Ovary (tissue), 9 donors: ENCODE measurements around the gene PRRC1. TPM values are rescaled to one million over a fixed set of nuclear protein-coding genes. Genes with fewer than 3 reads are reported as not detected.
"Not testable (repeated sequence)": the region's sequence is repeated elsewhere in the genome, so short reads cannot be mapped to it uniquely, and the experiment has no call there.

ENCODE experiments used
- DNase-seq, 5 donors: peaks; one replicate each; pipeline ENCODE4 v3.0.0-alpha.2; 2019 to 2020
- H3K27ac ChIP-seq, 2 donors: fragments of 200-600 bp; one replicate each; pipeline versions ENCODE4 v1.5.1 to v1.8.0; 2019 to 2022
- H3K27me3 ChIP-seq: fragments of 200-600 bp; one replicate; pipeline ENCODE4 v1.8.0; 2022
- H3K36me3 ChIP-seq: fragments of 200-600 bp; sonication (generic); one replicate; pipeline ENCODE4 v1.5.1; 2019
- H3K4me1 ChIP-seq: one replicate; pipeline ENCODE4 v1.8.1; 2013; ENCODE audit warnings: mild to moderate bottlenecking, moderate library complexity; ENCODE audit not compliant: insufficient read depth
- H3K4me3 ChIP-seq: fragments of 200-600 bp; sonication (generic); one replicate; pipeline ENCODE4 v1.5.1; 2017
- H3K9me3 ChIP-seq, 2 donors: fragments of 200-600 bp in 1 of 2; sonication (generic) in 1 of 2; one replicate each; pipeline versions ENCODE4 v1.5.1 to v1.8.1; 2013 to 2019; ENCODE audit warnings: mild to moderate bottlenecking in 1 of 2, moderate library complexity in 1 of 2
- CTCF ChIP-seq, 3 donors: fragments of 450-650 bp in 2 of 3; fragments of 200-600 bp in 1 of 3; IDR thresholded peaks; one replicate each; pipeline versions ENCODE4 v1.5.1 to v1.8.0; 2016 to 2022; ENCODE audit warnings: antibody characterized with exemption in 3 of 3, mild to moderate bottlenecking in 1 of 3
- EP300 ChIP-seq: sonication (generic); formaldehyde crosslinking; IDR thresholded peaks from one replicate; pipeline ENCODE4 v1.6.1; 2017; ENCODE audit warnings: antibody characterized with exemption
- POLR2A ChIP-seq: fragments of 450-650 bp; IDR thresholded peaks from one replicate; pipeline ENCODE4 v1.6.1; 2017; ENCODE audit warnings: antibody characterized with exemption, mild to moderate bottlenecking, moderate library complexity
- WGBS, 3 donors: extraction: QIAGEN DNeasy Blood & Tissue Kit in 1 of 3; methylation state at CpG; one replicate each; pipeline versions ENCODE4 v1.1.5 to v1.1.7; 2013 to 2017; 5-methylcytosine and 5-hydroxymethylcytosine counted together
- intact Hi-C, 4 donors: fragments of 100-400 bp; cut with DNase I; formaldehyde crosslinking; loops; one replicate each; pipeline versions ENCODE4 v1.11.0 to v1.15.1; 2022 to 2023
- polyA plus RNA-seq, 2 donors: library from polyadenylated mRNA; stranded (reverse); fragments of 200-250 nt in 1 of 2; fragments of 350-450 nt in 1 of 2; fragmentation: Illumina TruSeq in 1 of 2; extraction: RNeasy Lipid Tissue Mini Kit (QIAGEN cat#74804) in 1 of 2; gene quantifications; one replicate each; pipeline ENCODE4 v1.2.3, GENCODE V29; 2013 to 2014
- total RNA-seq, 7 donors: library from RNA; depleted of rRNA in 2 of 7; stranded (reverse); fragments of >200 nt in 2 of 7; fragmentation: NEBNext Ultra II Directional in 3 of 7; extraction: Animal tissue kit (Norgen Biotek cat#: 25700) in 3 of 7; gene quantifications; one replicate each; pipeline versions ENCODE4 v1.1.0 to v1.2.4, GENCODE V29; 2016 to 2023
- donor health status: DM: no; HTN: no; CAD: no; lungs with moderate emphysema.
- donor health status: DM: no; HTN: no; CAD: no.
- donor health status: Bipolar disorder and iron deficiency.
- donor health status: DM: yes; HTN: yes; CAD: no.
- donor health status: DM: no; HTN: no; CAD: no.
- donor health status: DM: yes; HTN: yes; CAD: no.

The PRRC1 gene
- total and polyA plus RNA-seq, 9 donors = 19.0 to 59.0 (median 46.1) TPM

- Histone ChIP-seq H3K4me3 (no peak overlapping the region), H3K27me3 (no peaks in the 10 kb centered on the region), H3K9me3 (no peaks in the 10 kb centered on the region), H3K4me1 (no peaks in the 10 kb centered on the region), H3K36me3 (no peaks in the 10 kb centered on the region), H3K27ac (no peak overlapping the region)
- intact Hi-C loops = loop anchor here in 2 of 4 donors (10.0 kb wide), 1 partner anchor 637 kb away; no protein-coding TSS in a partner anchor
- no peak for TF ChIP-seq EP300
- no peak for TF ChIP-seq CTCF (IDR thresholded peaks at IDR 0.05)
- TF ChIP-seq POLR2A = no peak
- DNase-seq = no peak
- WGBS, 3 donors = 83 to 86% (median 83%) methylated on average over 3 of the region's 3 CpGs
These were observed 50.7 kb downstream of the PRRC1 start for GRCh38 chr5:127568166-127568565.

GRCh38 chr5:127569471-127569870 lies 52.0 kb downstream of the PRRC1 start:
- H3K36me3 ChIP-seq, H3K27ac ChIP-seq, DNase-seq, H3K9me3 ChIP-seq, H3K4me3 ChIP-seq, H3K4me1 ChIP-seq, H3K27me3 ChIP-seq: not testable (repeated sequence)
- intact Hi-C loops = loop anchor here in 2 of 4 donors (10.0 kb wide), 1 partner anchor 635 kb away; no protein-coding TSS in a partner anchor
- 76 to 91% (median 87%) methylated on average over 17 to 40 of the region's 40 CpGs for WGBS, 3 donors

GRCh38 chr5:127571314-127572131 lies 54.1 kb downstream of the PRRC1 start:
- intact Hi-C loops = loop anchor here in 1 of 4 donors (5.0 kb wide), 1 partner anchor 511 kb away; the partner anchor contains the start of gene SLC12A2
- 44 to 54% (median 44%) methylated on average over 3 of the region's 3 CpGs for WGBS, 3 donors
- no peaks in the 10 kb centered on the region for H3K27me3 ChIP-seq
- TF ChIP-seq EP300 = no peak
- TF ChIP-seq POLR2A = no peak
- TF ChIP-seq CTCF (IDR thresholded peaks at IDR 0.05) = no peak
- no peak overlapping the region for H3K4me3 ChIP-seq
- no peak overlapping the region for H3K27ac ChIP-seq
- H3K36me3 ChIP-seq = no peaks in the 10 kb centered on the region
- no peaks in the 10 kb centered on the region for H3K4me1 ChIP-seq
- DNase-seq = no peak
- H3K9me3 ChIP-seq = no peaks in the 10 kb centered on the region

DNA sequence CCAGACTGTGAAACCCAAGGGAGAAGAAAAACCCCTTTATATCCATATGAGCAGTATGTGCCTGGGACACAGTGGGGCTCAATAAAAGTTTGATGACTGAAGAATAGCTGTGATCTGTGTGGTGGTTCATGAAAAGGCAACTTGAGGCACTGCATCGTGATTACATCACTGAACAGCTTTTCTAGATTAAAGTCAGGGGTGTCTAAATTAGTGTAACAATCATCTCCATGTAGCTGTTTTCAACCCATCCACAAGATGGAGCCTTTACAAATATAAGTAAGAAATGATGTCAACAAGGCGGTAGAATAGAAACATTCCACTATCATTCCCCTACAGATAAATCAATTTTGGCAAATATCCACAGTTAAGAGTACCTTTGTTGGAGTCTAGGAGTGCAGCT lies 55.5 kb downstream of the PRRC1 start:
- H3K4me3 ChIP-seq = no peak overlapping the region
- no peak overlapping the region for H3K27ac ChIP-seq
- TF ChIP-seq CTCF (IDR thresholded peaks at IDR 0.05) (no peak), EP300 (no peak), POLR2A (no peak)
- intact Hi-C loops = loop anchor here in 1 of 4 donors (5.0 kb wide), 1 partner anchor 509 kb away; the partner anchor contains the start of gene SLC12A2
- H3K27me3 ChIP-seq = no peaks in the 10 kb centered on the region
- H3K4me1 ChIP-seq = no peaks in the 10 kb centered on the region
- WGBS, 3 donors = 89 to 94% (median 91%) methylated on average over 2 of the region's 2 CpGs
- H3K36me3 ChIP-seq = no peaks in the 10 kb centered on the region
- no peak for DNase-seq
- no peaks in the 10 kb centered on the region for H3K9me3 ChIP-seq
